Measurements from ENCODE around the gene TPBGL.

DNA sequence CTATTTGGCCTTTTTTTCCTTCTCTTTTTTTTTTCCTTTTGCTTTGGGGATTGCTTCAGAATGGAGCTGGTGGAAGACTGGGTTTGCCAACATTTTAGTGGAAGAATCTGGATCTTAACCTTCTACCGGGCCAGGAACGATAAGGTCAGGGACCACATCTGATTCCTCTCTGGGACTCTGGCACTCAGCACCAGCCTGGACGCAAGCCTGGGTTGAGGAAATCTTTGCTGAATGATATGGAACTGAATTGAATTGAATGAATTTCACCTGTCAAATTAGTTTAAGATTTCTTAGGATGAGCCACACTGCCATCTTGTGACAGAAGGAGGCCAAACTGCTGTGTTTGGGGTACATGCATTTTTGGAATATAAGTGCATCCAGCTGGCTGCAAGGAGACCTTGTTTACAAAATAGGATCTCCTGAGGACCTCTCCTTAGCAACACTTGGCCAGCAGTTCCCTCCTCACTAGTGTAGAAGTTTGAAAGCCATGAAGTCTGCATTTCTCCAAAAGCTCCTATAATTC, 30.4 kb downstream of the TPBGL start:
- TF ChIP-seq POLR2AphosphoS5 (IDR thresholded peaks at IDR 0.05) (no peak), EP300 (IDR thresholded peaks at IDR 0.05) (no peak)
